ENCODE data around the gene CMTR1.
"Not testable (repeated sequence)": the region's sequence is repeated elsewhere in the genome, so short reads cannot be mapped to it uniquely, and the experiment has no call there.

The CMTR1 gene

DNA sequence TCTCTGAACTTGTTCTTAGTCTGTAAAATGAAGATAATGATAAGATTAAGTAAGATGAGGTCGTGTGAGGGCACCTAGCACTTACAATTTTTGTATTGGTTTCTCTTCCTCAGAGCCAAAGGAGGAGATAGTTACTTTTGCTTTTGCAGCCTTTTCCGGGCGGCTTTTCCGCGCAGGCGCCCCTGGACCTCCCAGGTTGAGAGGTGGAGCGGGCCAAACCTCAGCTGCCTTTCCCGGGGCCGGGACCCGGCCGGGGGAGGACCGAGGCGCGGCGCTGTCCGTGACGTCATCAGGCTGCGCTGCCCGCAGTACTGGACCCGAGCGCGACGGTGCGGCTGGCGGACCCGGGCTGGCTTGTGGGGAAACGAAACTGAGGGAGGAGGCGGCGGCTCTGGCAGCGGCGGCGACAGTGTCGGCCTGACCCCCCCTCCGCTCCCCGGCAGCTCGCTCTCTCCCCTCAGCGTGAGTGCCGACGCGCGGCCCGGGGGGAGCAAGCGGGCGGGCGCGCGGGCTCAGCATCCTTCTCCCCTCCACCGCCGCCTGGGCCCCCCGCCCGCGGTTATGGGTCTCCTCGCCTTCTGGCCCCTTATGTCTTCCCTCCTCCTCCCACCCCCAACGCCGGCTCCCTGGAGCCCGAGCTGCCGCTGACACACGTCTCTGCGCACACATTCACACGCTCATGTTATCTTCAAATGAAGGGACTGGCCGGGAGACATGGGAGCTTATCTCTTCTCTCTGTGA, at the start of gene CMTR1:
CMTR1 (plus strand) TSS at position 306 of the 741 bp plus-strand sequence. CDS start 2,409 bp downstream, outside the sequence.
- DNase-seq (ENCODE audit: low spot score) = peak; percentile 99

GRCh38 chr6:37388578-37388977, 44.4 kb upstream of the CMTR1 start:
- no peak for DNase-seq (ENCODE audit: low spot score)

DNA sequence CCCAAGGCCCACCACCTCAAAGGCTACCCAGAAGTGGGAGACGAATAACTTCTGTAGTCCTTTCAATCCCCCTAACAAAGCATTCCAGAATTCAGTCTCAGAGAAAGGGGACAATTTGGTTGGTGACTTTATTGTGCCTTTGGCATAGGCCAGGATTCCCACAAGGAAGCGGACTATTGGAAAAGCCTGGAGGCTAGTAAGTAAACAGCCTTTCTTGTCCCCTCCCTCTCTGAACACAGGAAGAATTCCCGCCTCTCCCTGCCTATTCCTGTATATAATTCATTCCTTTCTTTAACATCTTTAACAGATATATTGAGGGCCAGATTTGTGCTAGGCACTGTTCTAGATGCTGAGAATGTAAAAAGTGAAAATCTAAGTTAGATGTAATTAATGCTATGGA, 43.2 kb upstream of the CMTR1 start:
- no peak for DNase-seq (ENCODE audit: low spot score)

DNA sequence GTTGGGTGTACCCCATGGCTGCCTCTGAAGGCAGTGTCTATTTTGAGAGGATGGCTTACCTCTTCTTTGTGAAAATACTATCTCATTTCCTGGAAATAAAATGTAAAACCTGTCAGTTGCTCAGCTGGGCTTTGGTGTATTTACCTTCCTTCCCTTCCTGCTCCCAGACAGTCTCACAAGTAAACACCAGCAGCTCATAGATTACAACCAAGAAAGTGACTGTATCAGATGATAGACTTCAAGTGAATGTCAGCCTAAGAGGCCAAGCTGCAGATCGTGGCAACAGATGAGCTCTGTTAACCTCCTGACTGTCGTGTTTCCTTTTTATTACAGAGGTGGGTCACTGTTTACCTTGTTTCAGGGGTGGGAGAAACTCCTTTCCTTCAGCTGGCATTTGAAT, 41.9 kb upstream of the CMTR1 start:
- no peak for DNase-seq (ENCODE audit: low spot score)

DNA sequence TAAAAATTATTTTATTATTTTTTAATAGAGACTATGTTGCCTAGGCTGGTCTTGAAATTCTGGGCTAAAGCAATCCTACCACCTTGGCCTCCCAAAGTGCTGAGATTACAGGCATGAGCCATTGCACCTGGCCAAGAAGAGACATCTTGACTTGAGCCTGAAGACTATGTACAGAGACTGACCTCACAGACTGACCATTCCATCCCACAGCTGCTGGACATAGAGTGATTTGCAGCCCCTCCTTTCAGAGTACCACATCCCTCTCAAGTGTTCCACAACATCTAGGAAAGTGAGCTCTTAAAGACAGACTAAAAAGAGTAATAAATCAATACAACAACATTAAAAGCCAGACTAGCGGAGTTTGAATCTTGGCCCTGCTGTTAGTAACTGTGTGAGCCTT, 40.2 kb upstream of the CMTR1 start:
- DNase-seq (ENCODE audit: low spot score) = no peak

GRCh38 chr6:37393381-37393929, 39.6 kb upstream of the CMTR1 start:
- DNase-seq (ENCODE audit: low spot score) = no peak

- peak; percentile 90 for DNase-seq (ENCODE audit: low spot score)
Measured at GRCh38 chr6:37396571-37397180, 36.3 kb upstream of the CMTR1 start.

DNA sequence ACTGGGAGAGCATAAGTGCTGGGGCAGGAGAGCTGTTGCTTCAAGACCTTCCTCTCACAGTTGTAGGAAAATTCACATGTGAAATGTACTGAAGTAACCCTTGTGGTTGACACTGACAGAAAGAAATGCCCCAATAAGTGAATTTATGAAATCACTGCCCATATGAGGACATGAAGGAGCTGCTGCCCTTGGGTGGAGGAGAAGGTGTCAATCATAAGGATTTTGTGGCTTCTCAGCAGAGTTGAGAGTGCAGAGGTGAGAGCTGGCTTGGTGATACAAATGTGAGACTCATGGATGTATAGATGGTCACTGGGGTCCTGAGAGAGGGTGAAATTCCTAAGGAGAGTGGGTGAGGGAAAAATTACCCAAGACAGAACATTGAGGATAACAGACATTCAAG, 33.9 kb upstream of the CMTR1 start:
- DNase-seq (ENCODE audit: low spot score) = no peak

DNA sequence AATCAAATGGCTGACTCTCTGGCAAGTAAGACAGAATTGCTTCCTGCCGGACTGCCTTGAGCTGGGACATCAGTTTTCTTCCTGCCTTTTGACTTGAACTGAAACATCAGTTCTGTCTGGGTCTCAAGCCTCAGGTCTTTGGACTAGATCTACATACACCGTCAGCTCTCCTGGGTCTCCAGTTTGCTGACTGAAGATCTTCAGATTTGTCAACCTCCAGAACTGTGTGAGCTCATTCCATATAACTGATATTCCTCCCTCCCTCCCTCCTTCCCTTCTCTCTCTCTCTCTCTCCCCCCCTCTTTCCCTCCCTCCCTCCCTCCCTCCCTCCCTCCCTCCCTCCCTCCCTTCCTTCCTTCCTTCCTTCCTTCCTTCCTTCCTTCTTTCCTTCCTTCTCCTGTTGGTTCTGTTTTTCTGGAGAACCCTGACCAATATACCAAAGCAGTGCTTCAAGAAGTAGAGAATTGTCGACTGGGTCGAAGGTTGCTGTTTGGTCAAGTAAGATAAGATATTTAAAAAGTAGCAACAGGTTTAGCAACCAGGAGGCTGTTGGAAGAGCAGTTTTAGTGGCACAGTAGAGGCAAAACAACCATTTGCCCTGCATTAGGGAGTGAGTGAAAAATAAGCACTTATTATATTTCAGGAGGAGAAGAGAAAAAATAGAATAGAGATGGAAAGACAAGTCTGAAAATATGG, 33.1 kb upstream of the CMTR1 start:
- DNase-seq (ENCODE audit: low spot score) = no peak

GRCh38 chr6:37401658-37402057, 31.4 kb upstream of the CMTR1 start:
- not testable (repeated sequence) for DNase-seq (ENCODE audit: low spot score)

DNA sequence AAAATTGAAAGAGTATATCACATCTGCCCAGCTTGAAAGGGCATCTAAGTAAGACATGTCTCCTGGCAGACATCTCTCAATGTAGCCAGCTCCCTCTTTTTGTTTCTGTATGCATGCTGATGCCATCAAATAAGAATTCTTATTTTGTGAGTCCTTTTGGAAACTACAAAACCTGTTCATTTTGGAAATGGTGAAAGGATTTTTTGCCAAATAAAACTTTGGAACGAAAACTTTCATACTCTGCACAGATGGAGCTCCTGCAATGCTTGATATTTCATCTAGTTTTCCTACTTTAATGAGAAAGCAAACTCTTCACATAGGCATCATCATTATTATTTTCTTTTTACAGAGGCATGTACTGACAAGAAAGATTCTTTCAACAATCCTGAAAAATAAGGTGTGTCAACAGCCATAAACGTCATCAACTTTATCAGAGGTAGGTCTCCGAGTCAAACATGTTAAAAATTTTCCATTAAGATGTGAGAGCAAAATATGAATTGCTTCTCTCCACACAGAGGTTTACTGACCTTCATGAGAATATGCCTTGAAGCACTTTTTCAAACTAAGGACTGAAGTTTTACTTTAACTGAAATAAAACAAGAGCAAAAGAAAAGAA, 26.2 kb upstream of the CMTR1 start:
- no peak for DNase-seq (ENCODE audit: low spot score)

DNA sequence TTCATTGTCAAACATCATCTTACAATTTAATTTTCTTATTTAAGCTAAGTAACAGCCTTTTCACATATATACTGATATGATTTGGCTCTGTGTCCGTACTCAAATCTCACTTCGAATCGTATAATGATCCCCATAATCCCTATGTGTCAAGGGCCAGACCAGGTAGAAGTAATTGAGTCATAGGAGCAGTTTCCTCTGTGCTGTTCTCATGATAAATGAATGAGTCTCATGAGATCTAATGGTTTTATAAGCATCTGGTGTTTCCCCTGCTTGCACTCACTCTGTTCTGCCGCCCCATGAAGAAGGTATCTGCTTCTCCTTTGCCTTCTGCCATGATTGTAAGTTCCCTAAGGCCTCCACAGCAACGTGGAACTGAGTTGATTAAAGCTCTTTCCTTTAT, 25.1 kb upstream of the CMTR1 start:
- no peak for DNase-seq (ENCODE audit: low spot score)

DNA sequence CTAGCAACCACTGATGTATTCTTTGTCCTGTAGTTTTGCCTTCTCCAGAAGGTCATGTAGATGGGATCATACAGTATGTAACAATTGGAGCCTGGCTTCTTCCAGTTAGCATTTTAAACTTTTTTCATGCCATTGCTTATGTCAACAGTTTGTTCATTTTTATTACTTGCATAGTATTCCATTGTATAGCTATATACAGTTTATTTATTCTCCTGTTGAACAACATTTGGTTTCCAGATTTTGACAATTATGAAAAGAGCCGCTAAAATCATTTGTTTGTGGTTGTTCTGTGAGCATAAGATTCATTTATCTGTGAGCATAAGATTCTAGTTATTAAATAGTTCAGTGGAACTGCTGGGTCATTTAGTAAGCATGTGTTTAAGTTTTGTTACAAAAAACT, 23.5 kb upstream of the CMTR1 start:
- no peak for DNase-seq (ENCODE audit: low spot score)

- no peak for DNase-seq (ENCODE audit: low spot score)
Measured at GRCh38 chr6:37417393-37417792, 15.6 kb upstream of the CMTR1 start.

DNA sequence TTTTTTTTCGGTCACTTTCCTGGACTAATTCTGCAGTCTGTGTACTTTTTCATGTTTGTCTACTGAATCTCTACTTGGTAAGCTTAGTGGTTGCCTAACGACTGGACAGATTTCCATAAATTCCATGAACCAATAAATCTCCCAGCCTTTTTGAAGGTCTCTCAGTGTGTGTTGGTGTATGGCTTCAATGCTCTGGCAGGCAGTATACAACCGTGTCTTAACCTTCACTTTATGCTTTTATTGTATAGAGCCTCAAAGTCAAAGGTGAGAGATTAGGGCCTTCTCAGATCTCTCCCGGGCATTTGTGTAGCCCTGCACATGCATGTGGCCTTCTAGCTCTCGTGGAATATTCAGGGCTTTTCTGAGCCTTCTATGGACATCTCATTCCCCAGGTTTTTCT, 14.3 kb upstream of the CMTR1 start:
- DNase-seq (ENCODE audit: low spot score) = no peak

DNA sequence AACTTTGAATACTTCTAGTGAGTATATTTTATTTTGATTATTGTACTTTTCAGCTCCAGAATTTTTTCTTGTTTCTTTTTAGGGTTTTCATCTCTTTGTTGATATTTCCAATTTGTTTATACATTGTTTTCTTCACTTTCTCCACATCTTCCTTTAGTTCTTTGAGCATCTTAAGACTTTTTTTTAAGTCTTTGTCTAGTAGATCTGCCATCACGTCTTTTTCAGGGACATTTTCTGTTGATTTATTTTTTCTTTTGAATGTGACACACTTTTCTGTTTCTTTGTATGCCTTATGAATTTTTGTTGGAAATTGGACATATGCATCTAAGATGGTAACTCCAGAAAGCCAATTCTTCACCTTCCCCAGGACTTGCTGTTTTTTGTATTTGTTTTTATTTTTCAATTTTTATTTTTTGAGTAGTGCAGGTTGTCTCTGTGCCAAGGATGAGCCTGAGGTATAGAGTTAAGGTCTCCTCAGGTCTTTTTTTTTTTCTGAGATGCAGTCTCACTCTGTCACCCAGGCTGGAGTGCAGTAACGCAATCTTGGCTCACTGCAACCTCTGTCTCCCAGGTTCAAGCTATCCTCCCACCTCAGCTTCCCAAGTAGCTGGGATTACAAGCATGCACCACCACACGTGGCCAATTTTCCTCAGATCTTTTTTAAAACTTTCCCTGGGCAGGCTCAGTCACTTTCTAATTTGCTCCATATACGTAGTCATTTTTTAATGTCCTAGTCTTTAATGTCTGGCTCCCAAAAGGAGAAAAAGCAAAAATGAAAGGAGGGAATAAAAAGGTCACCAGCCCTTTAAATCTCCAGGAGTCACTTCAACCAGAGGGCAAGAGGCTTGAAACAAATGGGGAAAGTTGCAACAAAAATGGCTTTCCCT, 6.7 kb upstream of the CMTR1 start:
- DNase-seq (ENCODE audit: low spot score) = no peak

GRCh38 chr6:37426945-37427510, 6.0 kb upstream of the CMTR1 start:
- DNase-seq (ENCODE audit: low spot score) = no peak

GRCh38 chr6:37429352-37429750, 3.7 kb upstream of the CMTR1 start:
- DNase-seq (ENCODE audit: low spot score) = no peak

- DNase-seq (ENCODE audit: low spot score) = no peak
Measured at GRCh38 chr6:37432590-37432915, 468 bp upstream of the CMTR1 start.

DNA sequence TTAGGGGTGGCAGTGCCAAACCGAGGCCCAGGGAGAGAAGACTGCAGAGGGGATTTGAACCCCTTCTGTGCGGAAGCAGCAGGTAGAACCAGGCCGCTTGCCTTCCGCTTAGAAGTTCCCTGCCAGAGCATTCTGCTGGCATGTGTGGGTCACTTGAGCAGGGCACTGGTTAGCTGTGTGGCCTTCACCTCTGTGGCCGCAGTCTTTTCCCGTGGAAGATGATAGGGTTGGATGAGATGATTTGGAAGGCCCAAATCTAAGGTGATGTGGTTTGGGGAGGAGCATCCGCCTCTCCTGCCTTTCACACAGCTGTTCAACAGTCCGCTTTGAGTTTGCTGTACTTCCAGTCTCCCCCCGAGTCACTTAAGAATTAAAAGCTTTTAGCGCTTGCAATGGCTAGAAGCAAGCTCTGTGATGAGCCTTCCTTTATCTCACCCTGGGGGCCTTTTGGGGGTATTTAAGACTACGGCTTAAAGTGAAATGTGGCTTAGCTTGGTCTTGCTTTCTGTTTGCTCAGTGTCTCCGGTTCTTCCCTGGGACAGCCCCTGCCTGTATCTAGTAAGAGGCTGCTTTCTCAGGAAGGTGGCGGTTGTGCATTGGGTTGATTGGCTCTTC, 743 bp downstream of the CMTR1 start:
- peak; percentile 18 for DNase-seq (ENCODE audit: low spot score)

- no peak for DNase-seq (ENCODE audit: low spot score)
Measured at GRCh38 chr6:37435373-37435772, 2.4 kb downstream of the CMTR1 start.
